H1 (cell line): ENCODE data around the gene APH1B. TPM values are rescaled to one million over a fixed set of nuclear protein-coding genes. Genes with fewer than 3 reads are reported as not detected.

Experiments used
- BACH1 ChIP-seq: IDR thresholded peaks from 2 replicates; pipeline ENCODE4 v1.6.1; 2012; ENCODE audit warnings: low read length, improper control_type of control experiment
- BCL11A ChIP-seq, 2 experiments: IDR thresholded peaks; one replicate each; pipeline ENCODE4 v1.6.1; 2011; ENCODE audit warnings: low read depth in 2 of 2, low read length in 2 of 2, mild to moderate bottlenecking in 2 of 2
- CBX5 ChIP-seq: fragments of 300-800, 300-1000 bp; sonication (generic); IDR thresholded peaks from 2 replicates; pipeline ENCODE4 v1.7.1; 2016; ENCODE audit warnings: antibody characterized with exemption, low read length, low read depth
- CHD7 ChIP-seq: fragments of 300-600 bp; sonication (generic); IDR thresholded peaks from 2 replicates; pipeline ENCODE4 v1.7.1; 2012; ENCODE audit warnings: low read length, moderate library complexity, mild to moderate bottlenecking, inconsistent platforms; ENCODE audit not compliant: insufficient replicate concordance
- EGR1 ChIP-seq: IDR thresholded peaks from 2 replicates; pipeline ENCODE4 v1.6.1; 2011; ENCODE audit warnings: low read depth, low read length, borderline replicate concordance
- EP300 ChIP-seq, 2 experiments: IDR thresholded peaks; 1 replicate in 1 of 2; 2 replicates in 1 of 2; pipeline ENCODE4 v1.6.1; 2011 to 2012; ENCODE audit warnings: low read depth in 2 of 2, low read length in 2 of 2, mild to moderate bottlenecking in 2 of 2, borderline replicate concordance in 1 of 2, inconsistent platforms in 1 of 2, moderate library complexity in 1 of 2
- JUN ChIP-seq: IDR thresholded peaks from 2 replicates; pipeline ENCODE4 v1.6.1; 2011; ENCODE audit warnings: low read depth, mild to moderate bottlenecking, improper control_type of control experiment, low read length
- JUND ChIP-seq: IDR thresholded peaks from 2 replicates; pipeline ENCODE4 v1.6.1; 2011; ENCODE audit warnings: mild to moderate bottlenecking, improper control_type of control experiment, low read length
- KDM4A ChIP-seq: IDR thresholded peaks from one replicate; pipeline ENCODE4 v1.7.1; 2012; ENCODE audit warnings: low read depth, mild to moderate bottlenecking, moderate library complexity, low read length, inconsistent platforms; ENCODE audit not compliant: severe bottlenecking
- polyA plus RNA-seq, 7 experiments: library from polyadenylated mRNA; depleted of rRNA in 3 of 7; stranded (reverse) in 5 of 7; unstranded in 2 of 7; fragments of >200 nt in 5 of 7; fragments of 200-250 nt in 2 of 7; gene quantifications; 1 replicate in 5 of 7; 2 replicates in 1 of 7; 4 replicates in 1 of 7; pipeline versions ENCODE4 v1.2.1 to v1.2.3, GENCODE V29; 2011 to 2013; ENCODE audit warnings: missing spikeins in 2 of 7, mixed read lengths in 2 of 7
- total RNA-seq: library from RNA; stranded (reverse); fragmentation: NEBNext Ultra II Directional; extraction: Animal tissue kit (Norgen Biotek cat#: 25700); gene quantifications from 2 replicates; pipeline ENCODE4 v1.2.1, GENCODE V29; 2021

APH1B gene
- total and polyA plus RNA-seq, 2 of the 8 experiments (the other 6 are each of a cell fraction or from before 2014, with no cell fraction given) = 11.5 to 22.9 TPM

GRCh38 chr15:63240109-63240508 is 37.3 kb upstream of the APH1B start (continued):
- TF ChIP-seq CHD7 = no peak
- no peak for TF ChIP-seq EGR1
- TF ChIP-seq BCL11A (IDR thresholded peaks at IDR 0.05; ENCODE audit: low read depth in 2 of 2, low read length in 2 of 2) = no peak
- TF ChIP-seq JUND = no peak
- no peak for TF ChIP-seq KDM4A
- no peak for TF ChIP-seq CBX5
- no peak for TF ChIP-seq EP300 (IDR thresholded peaks at IDR 0.05; ENCODE audit: borderline replicate concordance in 1 of 2, low read depth in 2 of 2, low read length in 2 of 2)
- TF ChIP-seq JUN = no peak
- no peak for TF ChIP-seq BACH1
